Central memory CD4-positive, alpha-beta T cell (primary cell): ENCODE data around the gene PDLIM1.

Experiments
- DNase-seq: peaks from one replicate; pipeline ENCODE4 v3.0.0; 2022
- total RNA-seq, 3 experiments: gene quantifications; one replicate each; lab custom pipeline; 2026; lab: John Stamatoyannopoulos, UW

Gene PDLIM1
- total RNA-seq, result 0 to 0.58 (median 0) reads per million in 3 experiments

- no peak for DNase-seq
Observed at GRCh38 chr10:95290461-95291364, at the start of gene PDLIM1. Gene PDLIM1, minus strand, starts transcription at chr10:95291003. Its CDS starts 88 bp downstream, at chr10:95290915.

GRCh38 chr10:95339863-95340262, 49.1 kb upstream of the PDLIM1 start:
- DNase-seq, result no peak

- DNase-seq, result no peak
Observed at GRCh38 chr10:95337423-95338160, 46.8 kb upstream of the PDLIM1 start.

- DNase-seq, result no peak
Observed at GRCh38 chr10:95336702-95337101, 45.9 kb upstream of the PDLIM1 start.

GRCh38 chr10:95335933-95336699, 45.3 kb upstream of the PDLIM1 start:
- DNase-seq, result no peak

- DNase-seq, result no peak
Observed at GRCh38 chr10:95334805-95335144, 44.0 kb upstream of the PDLIM1 start.

- no peak for DNase-seq
Observed at GRCh38 chr10:95333997-95334804, 43.4 kb upstream of the PDLIM1 start.

- no peak for DNase-seq
Observed at GRCh38 chr10:95332666-95333249, 42.0 kb upstream of the PDLIM1 start.

GRCh38 chr10:95331596-95332130, 40.9 kb upstream of the PDLIM1 start:
- DNase-seq, result no peak

GRCh38 chr10:95330966-95331453, 40.2 kb upstream of the PDLIM1 start:
- no peak for DNase-seq

GRCh38 chr10:95329296-95329695, 38.5 kb upstream of the PDLIM1 start:
- no peak for DNase-seq

- no peak for DNase-seq
Observed at GRCh38 chr10:95328013-95328412, 37.2 kb upstream of the PDLIM1 start.

GRCh38 chr10:95327367-95327766, 36.6 kb upstream of the PDLIM1 start:
- DNase-seq, result no peak

GRCh38 chr10:95326396-95326795, 35.6 kb upstream of the PDLIM1 start:
- no peak for DNase-seq

GRCh38 chr10:95325863-95326262, 35.1 kb upstream of the PDLIM1 start:
- no peak for DNase-seq

- no peak for DNase-seq
Observed at GRCh38 chr10:95324436-95325268, 33.8 kb upstream of the PDLIM1 start.

GRCh38 chr10:95321554-95322301, 30.9 kb upstream of the PDLIM1 start:
- no peak for DNase-seq

- no peak for DNase-seq
Observed at GRCh38 chr10:95319239-95319638, 28.4 kb upstream of the PDLIM1 start.

GRCh38 chr10:95315509-95315908, 24.7 kb upstream of the PDLIM1 start:
- DNase-seq, result no peak
